ENCODE results near the gene NKG7.
"Not testable (repeated sequence)": the region's sequence is repeated elsewhere in the genome, so short reads cannot be mapped to it uniquely, and the experiment has no call there.

NKG7 gene

GRCh38 chr19:51372649-51373504 is at the start of gene NKG7:
Gene NKG7, minus strand, starts transcription at chr19:51372654. Its CDS starts 119 bp downstream, at chr19:51372535.
- no peak for DNase-seq (ENCODE audit: low spot score)
- H3K4me3 ChIP-seq (ENCODE audit: severe bottlenecking) = no peak within 1 kb of the TSS

DNA sequence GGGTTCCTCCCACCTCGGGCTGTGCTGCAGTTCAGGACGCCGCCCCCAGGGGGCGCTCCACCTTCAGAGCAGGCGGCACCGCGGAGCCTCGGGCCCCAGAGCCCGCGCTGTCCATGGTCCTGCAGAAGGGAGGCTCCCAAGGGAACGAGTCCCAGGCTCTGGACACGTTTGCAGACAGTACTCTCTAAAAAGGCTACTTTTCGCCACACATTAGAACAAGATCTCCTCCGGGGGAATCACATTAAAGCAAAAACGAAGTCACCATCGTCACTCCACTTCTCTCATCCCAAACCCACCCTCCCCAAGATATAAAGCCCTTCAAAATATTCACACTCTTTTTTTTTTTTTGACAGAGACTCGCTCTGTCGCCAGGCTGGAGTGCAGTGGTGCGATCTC is 49.6 kb upstream of the NKG7 start:
- TF ChIP-seq, protein P1, sequence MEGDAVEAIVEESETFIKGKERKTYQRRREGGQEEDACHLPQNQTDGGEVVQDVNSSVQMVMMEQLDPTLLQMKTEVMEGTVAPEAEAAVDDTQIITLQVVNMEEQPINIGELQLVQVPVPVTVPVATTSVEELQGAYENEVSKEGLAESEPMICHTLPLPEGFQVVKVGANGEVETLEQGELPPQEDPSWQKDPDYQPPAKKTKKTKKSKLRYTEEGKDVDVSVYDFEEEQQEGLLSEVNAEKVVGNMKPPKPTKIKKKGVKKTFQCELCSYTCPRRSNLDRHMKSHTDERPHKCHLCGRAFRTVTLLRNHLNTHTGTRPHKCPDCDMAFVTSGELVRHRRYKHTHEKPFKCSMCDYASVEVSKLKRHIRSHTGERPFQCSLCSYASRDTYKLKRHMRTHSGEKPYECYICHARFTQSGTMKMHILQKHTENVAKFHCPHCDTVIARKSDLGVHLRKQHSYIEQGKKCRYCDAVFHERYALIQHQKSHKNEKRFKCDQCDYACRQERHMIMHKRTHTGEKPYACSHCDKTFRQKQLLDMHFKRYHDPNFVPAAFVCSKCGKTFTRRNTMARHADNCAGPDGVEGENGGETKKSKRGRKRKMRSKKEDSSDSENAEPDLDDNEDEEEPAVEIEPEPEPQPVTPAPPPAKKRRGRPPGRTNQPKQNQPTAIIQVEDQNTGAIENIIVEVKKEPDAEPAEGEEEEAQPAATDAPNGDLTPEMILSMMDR (IDR thresholded peaks at IDR 0.05; ENCODE audit: poor library complexity, severe bottlenecking) = peak; percentile 91
- Histone ChIP-seq H3K9me3 (ENCODE audit: severe bottlenecking) (no peaks in the 10 kb centered on the region), H3K27ac (ENCODE audit: poor library complexity, severe bottlenecking) (no peak overlapping the region), H3K36me3 (ENCODE audit: low read depth) (no peaks in the 10 kb centered on the region), H3K4me1 (ENCODE audit: insufficient read depth, poor library complexity, severe bottlenecking) (no peaks in the 10 kb centered on the region), H3K27me3 (ENCODE audit: insufficient read depth, poor library complexity, severe bottlenecking) (peaks cover 5% of the 10 kb centered on the region), H3K4me3 (ENCODE audit: severe bottlenecking) (no peak overlapping the region)
- DNase-seq (ENCODE audit: low spot score) (no peak), ATAC-seq (ENCODE audit: low read depth) (peak; percentile 81)

More at GRCh38 chr19:51372649-51373504, at the start of gene NKG7:
- TF ChIP-seq, protein P1 (IDR thresholded peaks at IDR 0.05; ENCODE audit: poor library complexity, severe bottlenecking) = no peak
- Histone ChIP-seq H3K4me1 (ENCODE audit: insufficient read depth, poor library complexity, severe bottlenecking) (no peaks in the 10 kb centered on the region), H3K9me3 (ENCODE audit: severe bottlenecking) (no peaks in the 10 kb centered on the region), H3K27ac (ENCODE audit: poor library complexity, severe bottlenecking) (no peak within 1 kb of the TSS), H3K27me3 (ENCODE audit: insufficient read depth, poor library complexity, severe bottlenecking) (no peaks in the 10 kb centered on the region), H3K36me3 (ENCODE audit: low read depth) (no peaks in the 10 kb centered on the region)
- no peak for ATAC-seq (ENCODE audit: low read depth)

GRCh38 chr19:51421229-51422052 is 49.0 kb upstream of the NKG7 start:
- H3K9me3 ChIP-seq (ENCODE audit: severe bottlenecking) = no peaks in the 10 kb centered on the region
- no peaks in the 10 kb centered on the region for H3K4me1 ChIP-seq (ENCODE audit: insufficient read depth, poor library complexity, severe bottlenecking)
- no peak for ATAC-seq (ENCODE audit: low read depth)
- DNase-seq (ENCODE audit: low spot score) = no peak
- no peak overlapping the region for H3K4me3 ChIP-seq (ENCODE audit: severe bottlenecking)
- no peak overlapping the region for H3K27ac ChIP-seq (ENCODE audit: poor library complexity, severe bottlenecking)
- peaks cover 5% of the 10 kb centered on the region for H3K27me3 ChIP-seq (ENCODE audit: insufficient read depth, poor library complexity, severe bottlenecking)
- TF ChIP-seq, protein P1 (IDR thresholded peaks at IDR 0.05; ENCODE audit: poor library complexity, severe bottlenecking) = no peak
- no peaks in the 10 kb centered on the region for H3K36me3 ChIP-seq (ENCODE audit: low read depth)

DNA sequence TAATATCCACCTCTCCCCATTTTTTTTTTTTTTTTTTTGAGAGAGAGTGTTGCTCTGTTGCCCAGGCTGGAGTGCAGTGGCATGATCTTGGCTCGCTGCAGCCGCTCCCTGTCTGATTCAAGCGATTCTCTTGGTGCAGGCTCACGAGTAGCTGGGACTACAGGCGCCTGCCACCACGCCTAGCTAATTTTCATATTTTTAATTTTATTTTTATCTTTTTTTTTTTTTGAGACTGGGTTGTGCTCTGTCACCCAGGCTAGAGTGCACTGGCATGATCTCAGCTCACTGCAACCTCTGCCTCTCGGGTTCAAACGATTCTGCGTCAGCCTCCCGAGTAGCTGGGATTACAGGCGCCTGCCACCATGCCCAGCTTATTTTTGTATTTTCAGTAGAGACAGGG is 48.1 kb upstream of the NKG7 start:
- not testable (repeated sequence) for ATAC-seq (ENCODE audit: low read depth); H3K4me1 ChIP-seq (ENCODE audit: insufficient read depth, poor library complexity, severe bottlenecking)

GRCh38 chr19:51418707-51419106 is 46.3 kb upstream of the NKG7 start:
- TF ChIP-seq, protein P1 (IDR thresholded peaks at IDR 0.05; ENCODE audit: poor library complexity, severe bottlenecking) = no peak
- DNase-seq (ENCODE audit: low spot score) (no peak), ATAC-seq (ENCODE audit: low read depth) (no peak)
- Histone ChIP-seq H3K27me3 (ENCODE audit: insufficient read depth, poor library complexity, severe bottlenecking) (peaks cover 5% of the 10 kb centered on the region), H3K27ac (ENCODE audit: poor library complexity, severe bottlenecking) (no peak overlapping the region), H3K4me1 (ENCODE audit: insufficient read depth, poor library complexity, severe bottlenecking) (no peaks in the 10 kb centered on the region), H3K4me3 (ENCODE audit: severe bottlenecking) (no peak overlapping the region), H3K9me3 (ENCODE audit: severe bottlenecking) (no peaks in the 10 kb centered on the region), H3K36me3 (ENCODE audit: low read depth) (no peaks in the 10 kb centered on the region)

More for the DNA sequence above, 48.1 kb upstream of the NKG7 start:
- not testable (repeated sequence) for H3K27ac ChIP-seq (ENCODE audit: poor library complexity, severe bottlenecking); H3K4me3 ChIP-seq (ENCODE audit: severe bottlenecking); H3K36me3 ChIP-seq (ENCODE audit: low read depth); DNase-seq (ENCODE audit: low spot score); H3K9me3 ChIP-seq (ENCODE audit: severe bottlenecking); H3K27me3 ChIP-seq (ENCODE audit: insufficient read depth, poor library complexity, severe bottlenecking)
